Stimulated activated CD4-positive, alpha-beta T cell treated with anti-CD3 and anti-CD28 coated beads, Interleukin-4, amount 100 ng/mL, for 4 hours (primary cell): Measurements from ENCODE around the gene NLRP9.
"Not testable (repeated sequence)": the region's sequence is repeated elsewhere in the genome, so short reads cannot be mapped to it uniquely, and the experiment has no call there.

ENCODE experiments used
- DNase-seq, 2 experiments: peaks; one replicate each; pipeline ENCODE4 v3.0.0-alpha.2; 2020

NLRP9 gene

DNA sequence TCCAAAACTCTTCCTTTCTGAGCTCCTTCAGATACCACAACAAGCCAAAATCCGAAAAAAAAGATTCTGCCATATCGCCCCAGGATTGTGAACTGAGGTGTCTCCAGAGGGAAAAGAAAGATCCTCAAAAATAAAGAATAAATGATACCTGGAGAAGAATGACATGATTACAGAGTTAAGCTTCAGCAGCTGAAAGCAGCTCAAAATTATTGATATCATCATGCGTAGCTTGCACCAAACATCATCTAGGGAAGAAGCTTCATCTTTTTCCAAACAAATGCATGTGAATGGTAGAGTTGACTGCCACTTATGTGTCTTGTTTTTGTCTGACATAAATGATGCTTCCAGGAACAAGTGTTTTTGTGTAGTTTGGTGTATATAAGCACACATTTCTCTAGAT is at the start of gene NLRP9:
Gene NLRP9, minus strand, starts transcription at position 101 of the 400 bp plus-strand sequence. Its CDS starts 28 bp downstream, at position 73.
- no peak for DNase-seq

DNA sequence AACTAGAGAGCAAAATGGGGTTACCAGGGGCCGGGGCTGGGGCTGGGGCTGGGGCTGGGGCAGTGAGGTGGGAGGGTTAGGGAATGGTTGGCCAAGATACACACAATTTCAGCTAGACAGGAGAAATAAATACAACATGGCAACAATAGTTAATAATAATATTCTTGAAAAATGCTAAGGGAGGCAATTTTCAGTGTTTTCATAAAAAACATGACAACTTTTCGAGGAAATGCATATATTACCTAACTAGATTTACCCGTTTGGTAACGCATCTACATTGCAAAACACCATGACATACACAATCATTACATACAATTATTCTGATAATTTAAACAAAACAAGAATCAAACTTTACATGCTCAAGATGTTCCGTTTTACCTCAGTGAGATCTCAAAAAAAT is 42.9 kb upstream of the NLRP9 start:
- DNase-seq: no peak

DNA sequence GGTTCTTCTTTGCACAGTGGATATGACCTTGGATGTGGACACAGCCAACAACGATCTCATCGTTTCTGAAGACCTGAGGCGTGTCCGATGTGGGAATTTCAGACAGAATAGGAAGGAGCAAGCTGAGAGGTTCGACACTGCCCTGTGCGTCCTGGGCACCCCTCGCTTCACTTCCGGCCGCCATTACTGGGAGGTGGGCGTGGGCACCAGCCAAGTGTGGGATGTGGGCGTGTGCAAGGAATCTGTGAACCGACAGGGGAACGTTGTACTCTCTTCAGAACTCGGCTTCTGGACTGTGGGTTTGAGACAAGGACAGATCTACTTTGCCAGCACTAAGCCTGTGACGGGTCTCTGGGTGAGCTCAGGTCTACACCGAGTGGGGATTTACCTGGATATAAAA is 40.1 kb upstream of the NLRP9 start:
- DNase-seq: no peak

DNA sequence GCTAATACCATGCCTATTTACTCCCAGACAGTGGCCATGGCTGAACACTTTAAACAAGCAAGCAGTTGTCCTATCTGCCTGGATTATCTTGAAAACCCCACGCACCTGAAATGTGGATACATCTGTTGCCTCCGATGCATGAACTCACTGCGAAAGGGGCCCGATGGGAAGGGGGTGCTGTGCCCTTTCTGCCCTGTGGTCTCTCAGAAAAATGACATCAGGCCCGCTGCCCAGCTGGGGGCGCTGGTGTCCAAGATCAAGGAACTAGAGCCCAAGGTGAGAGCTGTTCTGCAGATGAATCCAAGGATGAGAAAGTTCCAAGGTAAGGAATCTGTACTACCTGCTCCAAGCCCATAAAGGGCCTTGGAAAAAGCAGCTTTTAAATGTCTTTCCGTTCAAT is 39.3 kb upstream of the NLRP9 start:
- no peak for DNase-seq

DNA sequence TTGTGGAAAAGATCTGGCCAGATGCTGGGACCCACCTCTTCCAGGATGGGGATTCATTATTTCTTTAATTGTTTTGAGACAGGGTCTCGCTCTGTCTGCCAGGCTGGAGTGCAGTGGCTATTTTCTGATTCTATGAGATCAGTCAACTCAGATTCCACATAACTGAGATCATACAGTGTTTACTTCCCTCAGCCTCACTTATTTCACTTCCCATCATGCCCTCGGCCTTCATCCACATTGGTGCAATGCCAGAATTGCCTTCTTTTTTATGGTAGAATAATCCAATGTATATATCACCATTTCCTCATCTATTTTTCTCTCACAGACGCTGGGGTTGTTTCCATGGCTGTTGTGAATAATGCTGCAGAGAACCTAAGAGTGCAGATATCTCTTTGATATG is 31.4 kb upstream of the NLRP9 start:
- not testable (repeated sequence) for DNase-seq

DNA sequence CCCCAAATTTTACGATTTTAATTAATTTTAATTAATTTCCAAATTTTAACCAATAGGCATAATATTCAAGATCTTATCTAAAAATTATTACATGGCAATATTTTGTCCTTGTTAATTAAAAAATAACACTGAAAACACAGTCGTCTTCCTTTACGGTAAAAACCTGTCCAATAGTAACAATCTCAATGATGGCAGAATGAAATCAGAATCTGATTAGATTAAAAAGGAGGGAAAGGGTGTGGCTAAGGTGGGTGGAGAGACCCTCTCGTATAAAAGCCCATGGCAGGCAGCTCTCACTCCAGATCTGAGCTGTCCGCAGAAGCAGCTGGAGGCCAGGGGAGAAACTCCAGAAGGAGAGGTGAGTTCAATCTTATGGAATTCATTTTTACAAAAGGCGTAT is 30.6 kb upstream of the NLRP9 start, which contains the start of gene RFPL4AL1:
Gene RFPL4AL1, plus strand, starts transcription at position 301 of the 400 bp plus-strand sequence. CDS start 2,687 bp downstream, outside the sequence.
- DNase-seq: not testable (repeated sequence)

DNA sequence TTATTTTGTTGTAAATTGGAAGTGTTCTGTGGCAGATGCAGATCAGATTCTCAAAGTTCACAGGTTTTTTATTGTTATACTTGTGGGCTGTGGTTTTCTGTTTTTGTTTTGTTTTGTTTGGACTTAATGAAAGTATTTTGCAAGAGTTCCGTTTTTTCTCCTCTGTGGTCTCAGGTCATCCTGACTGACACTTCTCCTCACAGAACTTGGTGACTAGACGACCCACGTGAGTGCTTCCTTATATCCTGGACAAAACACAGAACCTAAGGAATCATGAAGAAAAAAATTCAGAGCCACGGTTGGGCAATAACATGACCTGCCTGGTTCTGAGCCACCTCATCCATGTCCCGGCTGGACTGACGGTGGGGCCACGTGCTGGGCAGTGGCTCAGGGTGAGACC is 28.3 kb upstream of the NLRP9 start:
- no peak for DNase-seq

DNA sequence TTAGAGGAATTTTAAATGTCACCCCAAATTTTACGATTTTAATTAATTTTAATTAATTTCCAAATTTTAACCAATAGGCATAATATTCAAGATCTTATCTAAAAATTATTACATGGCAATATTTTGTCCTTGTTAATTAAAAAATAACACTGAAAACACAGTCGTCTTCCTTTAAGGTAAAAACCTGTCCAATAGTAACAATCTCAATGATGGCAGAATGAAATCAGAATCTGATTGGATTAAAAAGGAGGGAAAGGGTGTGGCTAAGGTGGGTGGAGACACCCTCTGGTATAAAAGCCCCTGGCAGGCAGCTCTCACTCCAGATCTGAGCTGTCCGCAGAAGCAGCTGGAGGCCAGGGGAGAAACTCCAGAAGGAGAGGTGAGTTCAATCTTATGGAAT is 20.6 kb upstream of the NLRP9 start, which contains the start of gene RFPL4A:
Gene RFPL4A, plus strand, starts transcription at position 301 of the 400 bp plus-strand sequence. CDS start 2,704 bp downstream, outside the sequence.
- not testable (repeated sequence) for DNase-seq

DNA sequence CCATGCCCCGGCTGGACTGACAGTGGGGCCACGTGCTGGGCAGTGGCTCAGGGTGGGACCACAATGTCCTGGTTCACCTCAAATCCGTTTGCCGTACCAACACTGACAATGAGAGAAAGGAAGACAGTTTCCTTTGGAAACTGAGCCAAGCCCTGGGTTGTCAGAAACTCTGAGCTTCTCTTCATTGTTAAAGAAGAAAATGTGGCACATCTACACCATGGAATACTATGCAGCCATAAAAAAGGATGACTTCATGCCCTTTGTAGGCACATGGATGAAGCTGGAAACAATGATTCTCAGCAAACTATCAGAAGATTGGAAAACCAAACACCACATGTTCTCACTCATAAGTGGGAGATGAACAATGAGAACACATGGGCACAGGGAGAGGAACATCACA is 18.6 kb upstream of the NLRP9 start:
- DNase-seq: not testable (repeated sequence)

DNA sequence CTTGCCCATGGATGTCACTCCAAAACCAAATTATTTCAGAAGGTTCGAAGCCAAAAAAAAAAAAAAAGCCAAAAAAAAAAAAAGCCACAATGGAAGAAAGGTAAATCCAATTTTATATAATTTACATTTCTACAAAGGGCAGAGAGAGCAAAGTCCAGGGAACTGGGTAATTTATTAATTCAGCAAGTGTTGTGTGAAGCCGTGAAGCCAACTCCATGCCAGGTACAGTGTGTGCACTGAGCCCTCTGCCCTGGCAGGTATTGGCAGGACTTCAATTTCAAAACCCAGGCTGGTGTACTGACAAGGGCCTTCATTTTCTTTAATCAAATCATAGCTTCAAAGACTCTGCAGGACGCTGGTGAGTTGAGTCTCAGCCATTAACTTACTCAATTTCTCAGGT is 15.2 kb upstream of the NLRP9 start:
- DNase-seq: no peak

DNA sequence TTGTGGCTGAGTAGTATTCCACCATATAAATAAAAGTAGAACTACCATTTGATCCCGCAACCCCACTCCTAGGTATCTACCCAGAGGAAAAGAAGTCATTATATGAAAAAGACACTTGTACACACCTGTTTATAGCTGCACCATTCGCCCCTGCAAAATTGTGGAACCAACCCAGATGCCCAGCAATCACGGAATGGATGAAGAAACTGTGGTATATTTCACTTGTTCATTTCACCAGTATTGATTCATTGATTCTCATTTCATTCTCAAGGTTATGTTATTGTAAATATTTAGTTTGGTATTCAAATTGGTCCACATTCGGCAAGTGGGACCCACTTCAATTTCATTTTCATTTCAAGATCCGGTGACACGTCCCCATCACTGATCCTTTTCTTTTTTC is 12.5 kb upstream of the NLRP9 start:
- no peak for DNase-seq

DNA sequence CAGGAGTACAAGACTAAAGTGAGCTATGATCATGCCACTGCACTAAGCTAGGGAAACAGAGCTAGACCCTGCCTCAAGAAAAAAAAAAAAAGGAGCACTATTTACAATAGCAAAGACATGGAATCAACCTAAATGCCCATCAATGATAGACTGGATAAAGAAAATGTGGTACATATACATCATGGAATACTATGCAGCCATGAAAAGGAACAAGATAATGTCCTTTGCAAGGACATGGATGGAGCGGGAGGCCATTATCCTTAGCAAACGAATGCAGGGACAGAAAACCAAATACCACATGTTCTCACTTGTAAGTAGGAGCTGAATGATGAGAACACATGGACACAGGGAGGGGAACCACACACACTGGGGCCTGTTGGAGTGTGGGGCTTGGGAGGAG is 7.8 kb downstream of the NLRP9 start:
- DNase-seq: not testable (repeated sequence)

DNA sequence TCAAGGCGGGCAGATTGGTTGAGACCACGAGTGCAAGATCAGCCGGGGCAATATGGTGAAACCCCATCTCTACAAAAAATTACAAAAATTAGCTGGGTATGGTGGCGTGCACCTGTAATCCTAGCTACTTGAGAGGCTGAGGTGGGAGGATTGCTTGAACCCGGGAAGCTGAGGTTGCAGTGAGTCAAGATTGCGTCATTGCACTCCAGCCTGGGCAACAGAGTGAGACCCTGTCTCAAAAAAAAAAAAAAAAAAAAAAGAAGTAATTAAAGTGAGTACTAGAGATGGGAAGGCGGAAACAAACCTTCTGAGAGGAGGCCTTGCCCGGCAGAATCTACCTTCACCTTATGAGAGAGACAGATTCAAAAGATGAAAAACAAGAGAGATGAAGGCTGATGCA is 14.7 kb downstream of the NLRP9 start:
- DNase-seq: no peak

DNA sequence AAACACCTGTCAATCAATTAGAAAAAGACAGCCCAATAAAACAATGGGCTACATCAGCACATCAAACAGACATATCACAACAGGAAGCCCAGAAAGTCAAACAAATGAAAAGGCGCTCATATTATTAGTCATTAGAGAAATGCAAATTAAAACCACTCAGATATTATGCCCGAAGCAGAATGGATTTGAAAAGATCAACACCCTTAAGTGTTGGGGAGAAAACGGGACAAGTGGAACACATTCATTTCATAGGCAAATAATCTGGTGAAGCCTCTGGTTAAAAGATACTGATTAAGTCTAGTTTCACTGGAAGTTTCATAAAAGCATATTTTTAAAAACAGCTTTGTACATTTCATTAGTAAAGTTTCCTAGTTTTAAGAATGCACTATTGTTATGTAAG is 17.4 kb downstream of the NLRP9 start:
- no peak for DNase-seq

DNA sequence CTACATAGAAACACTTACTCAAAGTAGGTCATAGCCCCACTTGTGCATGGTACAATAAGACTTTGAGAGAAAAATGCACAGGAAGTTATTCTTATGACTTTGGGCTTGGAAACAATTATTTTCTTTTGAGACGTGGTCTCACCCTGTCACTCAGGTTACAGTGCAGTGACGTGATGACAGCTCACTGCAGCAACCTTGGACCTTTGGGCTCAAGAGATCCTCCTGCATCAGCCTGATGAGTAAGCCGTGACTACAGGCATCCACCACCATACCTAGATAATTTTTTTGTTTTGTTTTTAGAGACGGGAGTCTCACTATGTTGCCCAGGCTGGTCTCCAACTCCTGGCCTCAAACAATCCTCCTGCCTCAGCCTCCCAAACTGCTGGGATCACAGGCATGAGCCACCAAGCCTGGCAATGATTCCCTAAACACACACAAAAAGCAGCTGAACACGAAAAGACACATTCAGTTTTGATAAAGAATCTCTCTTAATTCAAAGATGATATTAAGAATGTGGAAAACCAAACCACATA is 17.9 kb downstream of the NLRP9 start:
- DNase-seq: no peak

DNA sequence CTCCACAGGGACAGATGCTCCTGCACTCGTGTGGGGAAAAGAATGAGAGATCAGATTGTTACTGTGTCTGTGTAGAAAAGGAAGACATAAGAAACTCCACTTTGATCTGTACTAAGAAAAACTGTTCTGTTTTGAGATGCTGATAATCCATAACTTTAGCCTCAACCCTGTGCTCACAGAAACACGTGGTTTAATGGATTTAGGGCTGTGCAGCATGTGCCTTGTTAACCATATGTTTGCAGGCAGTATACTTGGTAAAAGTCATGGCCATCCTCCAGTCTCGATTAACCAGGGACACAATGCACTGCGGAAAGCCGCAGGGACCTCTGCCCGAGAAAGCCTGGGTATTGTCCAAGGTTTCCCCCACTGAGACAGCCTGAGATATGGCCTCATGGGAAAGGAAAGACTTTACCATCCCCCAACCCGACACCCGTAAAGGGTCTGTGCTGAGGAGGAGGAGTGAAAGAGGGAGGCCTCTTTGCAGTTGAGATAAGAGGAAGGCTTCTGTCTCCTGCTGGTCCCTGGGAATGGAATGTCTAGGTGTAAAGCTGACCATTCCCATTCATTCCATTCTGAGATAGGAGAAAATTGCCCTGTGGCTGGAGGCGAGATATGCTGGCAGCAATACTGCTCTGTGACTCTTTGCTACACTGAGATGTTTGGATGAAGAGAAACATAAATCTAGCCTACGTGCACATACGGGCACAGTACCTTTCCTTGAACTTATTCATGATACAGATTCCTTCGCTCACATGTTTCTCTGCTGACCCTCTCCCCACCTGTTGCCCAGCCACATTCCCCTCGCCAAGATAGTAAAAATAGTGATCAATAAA is 20.1 kb downstream of the NLRP9 start:
- DNase-seq: not testable (repeated sequence)

DNA sequence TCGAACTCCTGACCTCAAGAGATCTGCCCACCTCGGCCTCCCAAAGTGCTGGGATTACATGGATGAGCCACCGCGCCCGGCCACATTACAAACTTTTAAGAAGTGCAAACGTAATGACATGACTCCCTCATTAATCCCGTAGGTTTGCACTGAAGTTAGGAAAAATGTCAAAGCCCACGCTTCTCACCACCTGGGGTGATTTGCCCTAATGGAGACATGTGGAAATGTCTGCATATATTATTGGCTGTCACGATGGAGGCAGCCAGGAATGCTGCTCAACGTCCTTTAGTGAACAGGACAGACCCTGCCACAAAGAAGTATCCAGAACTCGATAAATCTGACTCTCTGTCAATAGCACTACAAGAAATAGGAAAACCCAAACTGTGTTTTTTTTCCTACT is 21.0 kb downstream of the NLRP9 start:
- DNase-seq: no peak

DNA sequence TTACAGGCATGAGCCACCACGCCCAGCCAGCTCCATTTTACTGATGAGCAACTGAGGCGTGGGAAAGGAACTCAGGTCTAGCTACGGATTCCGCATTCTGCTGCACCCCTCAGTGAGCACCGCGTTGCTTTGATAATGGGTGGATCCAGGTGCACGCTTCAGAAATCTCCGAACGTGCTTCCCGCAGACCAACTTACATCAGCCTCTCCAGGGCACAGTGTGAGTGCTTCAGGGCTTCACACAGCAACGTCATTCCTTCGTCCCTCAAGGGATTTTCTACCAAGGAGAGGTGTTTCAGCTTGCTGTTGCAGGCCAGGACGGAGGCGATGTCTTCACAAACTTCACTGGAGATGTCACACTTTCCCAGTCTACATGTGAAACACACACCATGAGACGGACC is 21.7 kb downstream of the NLRP9 start:
- no peak for DNase-seq

DNA sequence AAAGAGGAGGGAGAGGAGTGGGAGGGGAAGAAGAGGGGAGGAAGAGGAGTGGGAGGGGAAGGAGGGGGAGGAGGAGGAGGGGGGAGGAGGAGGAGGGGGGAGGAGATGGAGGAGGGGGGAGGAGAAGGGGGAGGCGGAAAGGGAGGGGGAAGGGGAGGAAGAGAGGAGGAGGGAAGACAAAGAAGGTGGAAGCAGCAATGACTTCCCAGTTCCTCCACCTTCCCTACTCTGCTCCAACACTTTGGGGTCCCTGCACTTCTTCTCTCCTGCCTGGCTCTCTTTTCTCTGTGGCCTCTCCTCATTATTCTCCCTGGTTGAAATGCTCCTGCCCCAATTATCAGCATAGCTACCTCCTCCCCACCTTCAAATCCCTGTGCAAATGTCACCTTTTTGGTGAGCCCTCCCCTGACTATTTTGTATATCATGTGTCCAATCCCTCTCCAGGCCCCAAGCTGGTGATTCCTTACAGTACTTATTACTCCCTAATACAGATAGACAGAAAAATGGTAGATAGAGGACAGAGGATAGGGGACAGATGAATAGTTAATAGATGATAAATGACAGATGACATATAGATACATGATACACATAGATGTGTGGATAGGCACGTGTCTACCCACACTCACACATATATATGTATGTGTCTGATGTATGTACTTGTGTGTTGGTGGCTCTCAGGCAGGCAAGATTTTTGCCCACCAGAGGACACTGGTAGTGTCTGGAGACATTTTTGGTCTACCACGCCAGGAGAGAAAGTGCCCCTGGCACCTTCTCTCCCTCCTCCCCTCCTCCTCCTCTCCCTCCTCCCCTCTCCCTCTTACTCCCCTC is 25.2 kb downstream of the NLRP9 start:
- no peak for DNase-seq

DNA sequence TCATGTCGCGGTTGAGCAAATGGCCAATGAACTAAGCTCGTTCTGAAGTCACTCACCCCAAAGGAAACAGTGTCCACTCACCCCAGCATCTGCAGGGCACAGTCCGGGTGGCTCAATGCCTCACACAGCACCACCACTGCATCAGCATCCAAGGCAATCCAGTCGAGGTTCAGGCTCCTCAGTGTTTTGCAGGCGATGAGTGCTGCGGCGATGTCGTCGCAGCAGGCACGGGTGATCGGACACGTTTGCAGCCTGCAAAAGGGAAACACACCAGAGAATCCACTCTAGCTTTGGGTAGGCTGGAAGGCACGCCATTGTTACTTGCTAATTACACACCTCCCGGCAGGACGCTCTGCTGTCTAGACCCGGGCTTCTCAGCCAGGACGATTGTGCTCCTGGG is 26.5 kb downstream of the NLRP9 start:
- no peak for DNase-seq

DNA sequence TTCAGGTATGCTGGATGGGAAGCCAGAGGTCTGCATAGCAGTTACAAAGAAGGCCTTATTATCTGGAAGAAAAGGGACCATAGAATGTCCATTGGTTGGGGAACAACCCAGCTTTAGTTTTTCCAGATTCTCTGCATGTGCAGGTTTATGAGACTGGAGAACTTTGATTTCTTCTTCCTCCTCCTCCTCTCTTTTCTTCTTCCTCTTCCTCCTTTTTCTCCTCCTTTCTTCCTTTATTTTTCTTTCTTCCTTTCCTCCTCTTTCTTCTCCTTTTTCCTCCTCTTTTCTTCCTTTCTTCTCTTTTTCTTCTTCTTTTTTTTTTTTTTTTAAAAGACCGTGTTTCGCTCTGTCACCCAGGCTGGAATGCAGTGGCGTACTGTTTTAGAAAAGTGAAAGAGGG is 32.2 kb downstream of the NLRP9 start:
- DNase-seq: no peak

DNA sequence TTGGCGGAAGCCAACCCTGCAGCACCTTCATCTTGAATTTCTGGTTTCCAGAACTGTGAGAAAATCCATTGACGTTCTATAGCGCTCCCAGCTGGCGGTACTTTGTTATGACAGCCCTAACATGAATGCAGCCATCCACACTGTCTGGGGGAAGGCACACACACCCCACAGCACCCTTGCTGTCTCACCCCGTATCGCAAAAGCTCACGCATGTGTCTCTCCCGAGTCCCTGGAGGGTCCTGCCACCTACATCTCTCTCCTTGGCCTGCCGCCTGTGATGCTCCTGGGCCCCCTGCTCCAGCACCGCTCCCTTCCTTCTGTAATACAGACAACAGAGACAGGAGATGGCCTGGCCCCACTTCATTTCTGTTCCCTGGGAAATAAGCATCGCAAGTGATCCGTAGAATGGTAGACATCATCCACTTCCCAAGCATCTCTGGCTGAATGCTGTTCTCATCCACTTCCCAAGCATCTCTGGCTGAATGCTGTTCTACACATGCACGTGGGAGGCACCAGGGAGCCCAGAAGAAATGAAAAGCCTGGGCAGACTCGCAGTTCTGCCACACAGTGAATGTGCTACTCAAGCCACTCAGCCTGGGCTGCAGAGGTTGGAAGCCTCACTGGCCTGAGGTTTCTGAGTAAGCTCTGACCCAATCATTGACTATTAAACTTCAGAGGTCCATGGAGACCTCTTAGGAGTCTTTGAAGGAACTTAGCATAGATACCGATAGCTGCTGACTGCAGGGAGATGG is 33.5 kb downstream of the NLRP9 start:
- DNase-seq: no peak

DNA sequence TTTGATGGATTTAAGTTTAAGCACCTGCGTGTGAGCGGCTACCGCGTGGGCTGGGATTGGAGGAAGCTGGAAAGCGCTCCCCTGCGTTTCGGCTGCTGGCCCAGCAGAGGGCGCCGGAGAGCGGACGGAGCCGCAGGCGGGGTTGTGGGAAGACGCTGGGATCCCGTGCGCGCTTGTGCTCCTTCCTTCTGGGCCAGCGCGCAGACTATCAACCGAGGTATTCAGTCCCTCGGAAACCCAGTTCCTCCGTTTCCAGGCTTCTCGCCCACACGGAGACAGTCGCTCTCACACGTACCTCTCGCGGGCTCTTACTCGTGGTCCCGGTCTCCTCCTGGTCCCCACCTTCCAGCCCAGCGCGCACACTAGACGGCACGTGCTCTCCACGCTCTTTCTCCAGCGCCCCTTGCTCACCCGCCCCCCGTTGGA is 34.4 kb downstream of the NLRP9 start:
- peak; percentile 16 to 51 for DNase-seq
